ENCODE measurements around the gene HYAL1.
A peak's percentile ranks its signal among the peaks of the same experiment; 100 is the strongest.
"Not testable (repeated sequence)": the region's sequence is repeated elsewhere in the genome, so short reads cannot be mapped to it uniquely, and the experiment has no call there.

HYAL1 gene

DNA sequence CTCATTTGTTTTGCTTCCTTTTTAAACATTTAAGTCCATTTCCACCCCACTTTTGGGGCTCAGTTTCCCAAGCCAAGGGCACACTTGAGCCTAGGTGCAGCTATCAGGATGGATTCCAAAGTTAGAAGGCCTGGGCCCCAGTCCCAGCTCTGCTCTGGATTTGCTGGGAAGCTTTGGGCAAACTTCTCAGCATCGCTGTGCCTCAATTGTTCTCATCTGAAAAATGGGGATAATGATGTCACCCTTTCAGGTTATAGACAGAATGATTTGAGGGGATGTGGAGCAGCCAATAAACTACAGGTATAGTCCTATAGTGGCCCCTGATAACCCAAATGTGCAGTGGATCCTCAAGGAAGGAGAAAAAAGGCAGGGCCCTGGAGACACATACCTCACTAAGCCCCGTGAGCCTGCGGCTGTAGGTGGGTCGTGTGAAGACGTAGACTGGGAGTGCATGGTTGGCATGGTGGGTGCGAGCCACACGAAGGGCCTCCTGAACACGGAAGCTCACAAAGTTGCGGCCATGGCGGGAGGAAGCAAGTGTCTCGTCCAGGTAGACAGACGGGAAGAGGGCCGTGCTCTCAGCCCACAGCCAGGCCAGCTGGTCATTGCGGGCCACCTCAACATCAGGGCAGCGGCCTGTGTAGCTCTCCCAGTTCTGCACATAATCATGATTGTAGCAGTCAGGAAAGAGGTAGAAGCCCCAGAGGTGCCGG lies 16.0 kb upstream of the HYAL1 start:
- TF ChIP-seq GATA1 (IDR thresholded peaks at IDR 0.05; ENCODE audit: low read depth, low read length) (no peak), POLR2A (IDR thresholded peaks at IDR 0.05; ENCODE audit: low read length) (no peak)
- DNase-seq, result no peak

DNA sequence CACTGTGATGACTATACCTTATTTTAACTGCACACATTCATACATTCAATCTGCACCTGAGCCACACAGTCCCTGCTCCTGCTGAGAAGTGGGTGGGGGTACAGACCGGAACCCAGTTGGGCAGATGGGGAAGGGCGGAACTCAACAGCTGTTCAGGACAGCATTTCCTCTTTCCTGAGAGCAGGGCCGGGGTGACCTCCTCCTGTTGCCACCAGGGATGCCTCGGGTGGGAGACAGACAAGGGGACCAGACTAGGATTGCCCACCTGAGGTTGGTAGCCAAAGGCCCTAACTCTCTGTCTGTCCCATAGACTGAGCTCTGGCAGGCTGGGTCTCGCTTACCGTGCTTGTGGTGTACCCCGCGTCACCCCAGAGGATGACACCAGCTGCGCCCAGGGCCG lies 15.2 kb upstream of the HYAL1 start:
- no peak for TF ChIP-seq GATA1 (IDR thresholded peaks at IDR 0.05; ENCODE audit: low read depth, low read length)
- no peak for TF ChIP-seq POLR2A (IDR thresholded peaks at IDR 0.05; ENCODE audit: low read length)
- no peak for DNase-seq

DNA sequence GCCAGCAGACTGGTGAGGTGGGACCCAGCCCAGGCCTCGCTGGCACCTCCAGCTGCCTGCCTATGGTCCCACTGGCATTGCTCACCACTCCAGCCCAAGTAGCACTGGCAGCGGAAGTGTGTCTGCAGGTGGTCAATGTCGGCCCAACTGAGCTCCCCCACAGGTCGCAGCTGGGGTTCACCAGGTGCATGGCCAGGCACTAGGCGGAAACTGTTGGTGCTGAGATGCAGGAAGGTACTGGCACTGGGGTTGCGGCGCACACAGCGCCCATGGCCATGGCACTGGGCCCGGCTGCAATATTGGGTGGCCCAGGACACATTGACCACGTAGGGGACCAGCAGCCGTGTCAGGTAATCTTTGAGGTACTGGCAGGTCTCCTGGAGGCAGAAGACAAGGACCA lies 14.8 kb upstream of the HYAL1 start:
- TF ChIP-seq POLR2A (IDR thresholded peaks at IDR 0.05; ENCODE audit: low read length), result no peak
- no peak for TF ChIP-seq GATA1 (IDR thresholded peaks at IDR 0.05; ENCODE audit: low read depth, low read length)
- no peak for DNase-seq

DNA sequence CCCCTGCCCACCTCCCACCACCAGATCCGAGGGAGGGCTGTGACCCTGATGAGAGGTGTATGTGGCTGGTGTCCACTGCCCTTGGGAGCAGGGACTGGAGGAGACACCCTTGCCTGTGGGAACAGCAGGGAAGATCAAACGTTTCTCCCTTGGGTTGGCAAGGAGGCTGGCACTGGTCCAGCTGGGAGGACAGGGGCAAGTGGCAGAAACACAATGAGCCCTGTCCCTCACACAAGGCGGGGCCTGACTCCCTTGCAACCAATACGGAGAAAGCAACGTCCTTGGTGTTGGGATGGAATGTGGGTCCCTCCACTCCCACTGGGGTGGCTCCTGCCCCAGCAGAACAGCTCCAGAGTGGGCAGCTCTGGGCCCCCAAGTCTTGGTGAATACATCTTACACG lies 13.9 kb upstream of the HYAL1 start:
- no peak for DNase-seq

DNA sequence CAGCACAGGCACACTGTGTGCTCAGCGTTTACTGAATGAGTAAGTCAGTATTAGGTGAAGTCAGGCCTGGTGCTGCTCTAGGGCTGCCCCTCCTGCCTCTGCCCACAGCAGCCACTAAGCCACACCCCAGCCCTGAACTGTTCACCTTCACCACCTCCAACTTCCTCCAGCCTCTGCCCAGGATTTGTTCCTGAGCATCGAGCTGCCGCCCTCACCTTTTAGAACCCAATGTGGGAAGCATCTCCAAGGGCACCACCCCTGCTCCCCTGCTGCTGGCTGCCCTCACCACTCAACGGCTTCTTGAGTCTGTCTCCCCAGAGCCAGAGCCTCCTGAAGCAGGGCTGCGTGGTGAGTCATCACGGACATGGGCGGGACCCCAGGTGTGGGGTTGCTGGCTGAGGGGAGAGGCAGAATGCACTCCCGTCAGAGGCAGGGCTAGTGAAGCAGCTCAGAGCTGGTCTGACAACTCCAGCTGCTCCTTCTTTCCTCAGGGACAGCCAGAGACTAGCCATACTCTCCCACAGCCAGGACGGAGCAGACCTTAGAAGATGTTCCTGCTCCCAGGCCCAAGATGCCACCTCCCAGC lies 13.4 kb upstream of the HYAL1 start:
- peak in 1 of 2 experiments; percentile 32 for DNase-seq
- no peak for TF ChIP-seq POLR2A (IDR thresholded peaks at IDR 0.05; ENCODE audit: low read length)
- no peak for TF ChIP-seq GATA1 (IDR thresholded peaks at IDR 0.05; ENCODE audit: low read depth, low read length)

More for the DNA sequence above, 13.9 kb upstream of the HYAL1 start:
- TF ChIP-seq POLR2A (IDR thresholded peaks at IDR 0.05; ENCODE audit: low read length) (no peak), GATA1 (IDR thresholded peaks at IDR 0.05; ENCODE audit: low read depth, low read length) (no peak)

DNA sequence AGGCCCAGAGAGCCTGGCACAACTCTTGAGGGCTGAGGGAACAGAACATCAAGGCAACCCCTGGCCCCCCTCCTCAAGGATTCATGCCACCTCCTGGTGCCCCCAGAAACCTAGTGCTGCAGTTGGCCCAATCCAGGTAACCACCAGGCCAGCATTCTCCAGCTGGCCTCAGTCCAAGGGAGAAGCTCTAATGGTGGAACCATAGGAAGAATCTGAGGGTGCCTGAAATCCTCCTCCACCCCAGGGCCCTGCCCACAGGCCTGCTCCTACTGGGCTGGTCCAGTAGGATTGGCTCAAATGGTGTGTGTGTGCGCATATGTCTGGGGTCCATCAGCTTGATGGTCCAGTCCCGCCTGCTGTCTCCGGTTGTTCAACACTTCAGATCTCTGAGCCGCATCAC lies 11.4 kb upstream of the HYAL1 start:
- no peak for DNase-seq
- no peak for TF ChIP-seq GATA1 (IDR thresholded peaks at IDR 0.05; ENCODE audit: low read depth, low read length)
- TF ChIP-seq POLR2A (IDR thresholded peaks at IDR 0.05; ENCODE audit: low read length), result no peak

DNA sequence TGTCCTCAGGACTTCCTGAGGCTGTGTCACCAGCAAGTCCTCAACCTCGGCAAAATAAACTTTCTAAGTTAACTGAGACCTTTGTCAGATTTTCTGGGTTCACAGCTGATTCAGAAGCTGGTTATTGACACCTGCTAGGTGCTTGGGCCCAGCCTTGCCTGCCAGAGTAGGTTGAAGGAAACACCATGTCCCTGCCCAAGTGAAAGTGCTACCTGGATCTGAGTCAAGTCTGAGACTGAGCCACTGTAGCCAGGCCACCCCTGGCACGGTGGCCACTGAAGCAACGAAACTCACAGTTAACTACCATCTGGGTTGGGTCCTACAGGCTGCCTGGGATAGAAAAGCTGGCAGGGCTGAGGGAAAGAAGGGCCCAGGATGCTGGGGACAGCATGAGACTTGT lies 11.0 kb upstream of the HYAL1 start:
- no peak for DNase-seq
- TF ChIP-seq POLR2A (IDR thresholded peaks at IDR 0.05; ENCODE audit: low read length), result no peak
- TF ChIP-seq GATA1 (IDR thresholded peaks at IDR 0.05; ENCODE audit: low read depth, low read length), result no peak

DNA sequence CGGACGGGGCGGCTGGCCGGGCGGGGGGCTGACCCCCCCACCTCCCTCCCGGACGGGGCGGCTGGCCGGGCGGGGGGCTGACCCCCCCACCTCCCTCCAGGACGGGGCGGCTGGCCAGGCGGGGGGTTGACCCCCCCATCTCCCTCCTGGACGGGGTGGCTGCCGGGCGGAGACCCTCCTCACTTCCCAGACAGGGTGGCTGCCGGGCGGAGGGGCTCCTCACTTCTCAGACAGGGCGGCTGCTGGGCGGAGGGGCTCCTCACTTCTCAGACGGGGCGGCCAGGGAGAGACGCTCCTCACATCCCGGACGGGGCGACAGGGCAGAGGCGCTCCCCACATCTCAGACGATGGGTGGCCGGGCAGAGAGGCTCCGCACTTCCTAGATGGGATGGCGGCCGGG lies 8.7 kb upstream of the HYAL1 start:
- DNase-seq, result not testable (repeated sequence)

DNA sequence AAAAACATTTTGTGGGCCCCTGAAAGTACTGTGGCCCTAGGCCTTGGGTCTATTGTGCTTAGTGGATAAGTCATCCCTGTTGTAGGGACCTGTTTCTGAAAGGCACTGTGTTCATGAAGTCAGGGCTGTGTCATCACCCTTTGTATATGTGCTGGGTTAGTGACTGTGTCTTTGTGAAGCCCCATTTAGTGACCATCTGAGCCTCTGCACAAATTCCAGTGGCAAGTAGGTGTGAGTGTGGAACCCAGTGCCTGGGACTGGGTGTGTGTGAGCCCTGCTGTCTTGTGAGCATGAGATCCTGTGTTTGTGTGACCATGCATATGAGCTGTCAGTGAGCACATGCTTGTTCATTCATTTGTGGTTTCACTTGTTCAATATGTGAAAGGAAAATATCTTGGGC lies 1.2 kb upstream of the HYAL1 start:
- TF ChIP-seq GATA1 (IDR thresholded peaks at IDR 0.05; ENCODE audit: low read depth, low read length) (no peak), POLR2A (IDR thresholded peaks at IDR 0.05; ENCODE audit: low read length) (no peak)
- no peak for DNase-seq

DNA sequence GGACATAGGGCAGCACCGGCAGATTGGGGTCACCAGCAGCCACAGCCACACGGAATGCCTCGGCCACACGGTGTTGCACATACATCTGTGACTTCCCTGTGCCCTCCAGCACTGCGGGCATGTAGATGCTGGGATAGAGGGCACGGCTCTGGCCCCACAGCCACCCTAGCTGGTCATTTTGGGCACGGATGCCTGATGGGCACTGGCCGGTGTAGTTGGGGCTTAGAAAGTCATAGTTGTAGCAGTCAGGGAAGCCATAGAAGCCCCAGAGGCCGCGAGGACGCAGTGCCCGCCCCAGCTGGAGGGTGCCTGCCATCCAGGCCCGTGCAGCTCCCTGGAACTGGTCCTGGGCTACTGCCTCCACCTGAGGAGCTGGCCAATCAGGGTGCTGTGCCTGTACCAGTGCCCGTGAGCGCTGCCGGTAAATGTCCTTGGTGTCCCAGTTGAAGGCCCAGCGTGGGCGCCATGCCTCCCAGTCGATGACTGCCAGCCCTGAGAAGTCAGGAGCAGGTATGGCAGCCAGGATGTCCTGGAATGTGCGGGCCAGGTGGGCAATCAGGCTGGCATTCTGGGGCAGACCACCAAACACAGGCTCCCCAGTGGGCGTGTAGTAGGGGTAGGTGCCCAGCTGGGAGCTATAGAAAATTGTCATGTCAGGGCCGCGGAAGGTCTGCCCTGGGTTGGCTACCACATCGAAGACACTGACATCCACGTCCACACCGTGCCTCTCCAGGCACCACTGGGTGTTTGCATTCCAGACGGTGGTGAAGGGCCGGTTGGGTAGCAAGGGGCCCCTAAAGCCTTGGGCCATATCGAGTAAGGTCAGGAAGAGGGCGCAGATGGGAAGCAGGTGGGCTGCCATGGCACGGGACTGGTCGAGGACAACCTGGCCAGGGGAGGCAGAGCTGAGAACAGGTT lies 1.0 kb downstream of the HYAL1 start:
- no peak for DNase-seq
- TF ChIP-seq POLR2A (IDR thresholded peaks at IDR 0.05; ENCODE audit: low read length) (no peak), GATA1 (IDR thresholded peaks at IDR 0.05; ENCODE audit: low read depth, low read length) (no peak)

DNA sequence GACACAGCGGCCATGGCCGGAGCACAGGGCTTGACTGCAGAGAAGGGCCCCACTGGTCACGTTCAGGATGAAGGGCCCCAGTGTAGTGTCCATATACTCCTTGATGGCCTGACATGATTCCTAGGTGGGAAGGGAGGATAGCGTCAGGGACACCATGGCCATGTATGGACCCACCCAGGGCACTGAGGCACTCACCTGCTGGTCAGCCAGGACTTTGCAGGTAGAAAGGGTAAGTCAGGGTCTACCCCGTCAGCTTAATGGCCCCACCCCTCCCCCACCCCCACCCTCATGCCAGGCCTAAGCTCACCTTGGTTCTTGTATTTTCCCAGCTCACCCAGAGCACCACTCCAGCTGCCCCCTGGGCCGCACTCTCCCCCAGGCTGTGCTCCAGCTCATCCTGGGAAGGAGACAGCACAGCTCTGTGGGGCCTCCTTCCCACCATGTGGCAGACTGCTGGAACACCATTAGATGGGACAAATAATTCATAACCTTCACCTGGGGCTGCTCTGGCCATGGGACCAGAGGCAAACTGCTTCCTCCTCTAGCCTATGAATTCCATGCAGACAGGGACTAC lies 2.6 kb downstream of the HYAL1 start:
- TF ChIP-seq GATA1 (IDR thresholded peaks at IDR 0.05; ENCODE audit: low read depth, low read length) (no peak), POLR2A (IDR thresholded peaks at IDR 0.05; ENCODE audit: low read length) (no peak)
- DNase-seq, result no peak

DNA sequence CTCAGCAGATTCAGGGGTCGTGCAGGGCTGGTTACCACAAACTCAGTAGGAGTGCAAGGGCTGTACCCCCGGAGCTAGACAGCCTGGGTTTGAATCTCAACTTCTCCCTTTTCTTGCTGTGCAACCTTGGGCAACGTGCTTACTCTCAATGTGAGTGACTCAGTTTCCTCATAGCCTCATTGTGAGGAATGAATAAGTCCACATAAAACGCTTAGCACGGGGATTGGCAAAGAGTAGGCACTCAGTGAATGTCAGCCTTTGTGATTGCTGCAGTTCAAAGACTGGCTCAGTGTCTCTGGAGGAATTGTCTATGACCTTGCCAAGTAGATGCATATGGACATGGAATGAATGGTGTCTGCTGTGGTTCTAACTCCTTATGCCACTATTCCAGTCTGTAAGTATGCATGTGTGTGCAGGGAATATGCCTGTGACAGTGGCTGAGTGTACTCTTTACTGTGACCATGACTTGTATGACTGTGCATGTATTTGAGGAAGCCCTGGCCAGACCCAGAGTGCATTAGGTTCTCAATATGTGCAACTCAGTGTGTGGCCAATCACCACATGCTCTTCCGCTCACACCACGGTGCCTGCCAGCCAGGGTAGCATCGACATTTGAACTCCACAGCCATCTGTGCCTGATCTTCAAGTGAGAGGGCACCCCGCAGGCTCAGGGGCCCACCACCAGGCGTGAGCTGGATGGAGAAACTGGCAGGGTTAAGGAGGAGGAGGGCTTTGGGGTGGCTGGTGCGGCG lies 3.3 kb downstream of the HYAL1 start:
- peak; percentile 57 to 72 for DNase-seq
- TF ChIP-seq POLR2A (IDR thresholded peaks at IDR 0.05; ENCODE audit: low read length), result no peak

DNA sequence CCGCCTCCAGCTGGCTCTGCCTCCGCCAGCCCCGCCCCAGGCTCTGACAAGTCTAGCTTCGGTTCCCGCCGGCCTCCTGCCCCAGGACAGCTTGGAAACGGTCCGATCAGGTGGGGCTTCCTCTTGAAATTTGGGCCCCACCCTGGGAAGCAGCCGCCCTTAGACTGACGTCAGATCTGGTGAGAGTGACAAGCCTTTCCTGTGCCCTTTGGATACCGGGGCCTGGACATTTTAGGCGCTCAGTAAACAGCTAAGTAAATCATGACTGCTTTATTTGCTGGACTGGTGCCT lies 3.8 kb downstream of the HYAL1 start:
- DNase-seq, result no peak
- no peak for TF ChIP-seq GATA1 (IDR thresholded peaks at IDR 0.05; ENCODE audit: low read depth, low read length)
- no peak for TF ChIP-seq POLR2A (IDR thresholded peaks at IDR 0.05; ENCODE audit: low read length)

All from erythroblast (primary cell).